Activated CD8-positive, alpha-beta memory T cell treated with anti-CD3 and anti-CD28 coated beads for 36 hours (primary cell): ENCODE results near the gene CLCN6. TPM values are rescaled to one million over a fixed set of nuclear protein-coding genes. Genes with fewer than 3 reads are reported as not detected.

Source experiments
- CTCF ChIA-PET: fragments of 350-600 bp; sonication (Branson Sonifier 250); formaldehyde crosslinking; loops from one replicate; lab custom pipeline; 2021; ENCODE audit warnings: antibody characterized with exemption; lab: Charles Lee
- POLR2A ChIA-PET: fragments of 350-600 bp; sonication (Branson Sonifier 250); formaldehyde crosslinking; loops from one replicate; lab custom pipeline; 2021; ENCODE audit warnings: antibody characterized with exemption; lab: Charles Lee
- total RNA-seq, 2 experiments: library from RNA; stranded (reverse); gene quantifications; one replicate each; pipeline ENCODE4 v1.2.3, GENCODE V29; 2021

CLCN6 gene
- total RNA-seq, 2 experiments from 2014 or later = 9.7 to 10.5 TPM

DNA sequence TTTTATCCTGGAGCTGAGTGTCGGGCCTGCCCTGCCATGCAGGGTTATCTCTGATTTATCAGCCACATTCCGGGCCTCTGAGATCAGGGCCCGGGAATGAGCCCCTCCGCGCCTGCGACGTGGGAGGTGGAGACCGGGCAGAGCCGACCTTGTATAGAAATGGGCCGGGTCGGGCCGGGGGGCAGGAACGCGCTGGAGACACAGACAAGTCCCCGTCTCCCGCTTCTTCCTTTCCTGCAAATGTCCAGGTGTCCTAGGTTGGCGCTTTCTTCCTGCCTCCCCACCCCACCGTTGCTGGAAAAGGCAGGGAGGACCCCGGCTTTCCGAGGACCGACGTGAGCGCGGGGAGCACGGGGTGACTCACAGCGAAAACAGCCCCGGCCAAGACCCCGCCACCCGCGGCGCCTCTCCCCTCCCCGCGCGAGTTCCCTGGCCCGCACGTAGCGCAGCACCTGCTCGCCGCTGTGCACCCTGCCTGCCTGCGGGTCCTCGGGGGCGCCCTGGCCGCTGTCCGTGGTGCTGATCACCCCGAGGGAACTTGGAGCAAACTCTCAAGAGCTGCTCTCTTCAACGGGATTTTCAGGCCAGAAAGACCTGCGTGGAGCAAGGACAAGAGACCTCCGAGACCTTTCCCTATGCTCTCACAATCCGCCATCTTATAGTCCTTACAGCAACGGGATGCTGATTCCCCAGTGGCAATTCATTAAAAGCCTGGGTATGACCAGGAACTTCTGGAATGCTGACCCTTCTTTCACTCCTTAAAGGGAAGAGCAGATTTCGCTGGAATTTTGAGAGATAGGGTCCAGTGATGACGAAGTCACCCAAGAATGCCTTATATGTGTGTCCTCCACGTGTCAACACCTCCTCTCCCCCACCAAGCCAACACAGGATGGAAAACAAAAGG lies 53.2 kb downstream of the CLCN6 start:
- POLR2A ChIA-PET = no interaction called here
- CTCF ChIA-PET = no interaction called here

DNA sequence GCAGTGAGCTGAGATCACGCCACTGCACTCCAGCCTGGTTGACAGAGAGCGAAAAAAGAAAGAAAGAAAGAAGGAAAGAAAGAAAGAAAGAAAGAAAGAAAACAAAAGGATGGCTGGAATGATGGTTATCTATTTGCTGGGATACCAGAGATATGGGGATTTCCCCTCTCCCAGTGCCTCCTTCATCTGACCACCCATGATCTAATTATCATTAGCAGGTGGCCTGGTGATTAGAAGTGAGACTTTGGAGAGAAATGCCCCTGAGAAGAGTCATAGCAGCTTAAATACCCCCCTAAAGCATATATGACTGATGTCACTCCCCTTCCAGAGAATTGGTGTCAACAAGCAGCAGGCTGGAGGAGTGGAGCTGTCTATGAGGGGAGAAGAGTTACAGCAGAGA lies 54.1 kb downstream of the CLCN6 start:
- ChIA-PET CTCF (no interaction called here), POLR2A (no interaction called here)

DNA sequence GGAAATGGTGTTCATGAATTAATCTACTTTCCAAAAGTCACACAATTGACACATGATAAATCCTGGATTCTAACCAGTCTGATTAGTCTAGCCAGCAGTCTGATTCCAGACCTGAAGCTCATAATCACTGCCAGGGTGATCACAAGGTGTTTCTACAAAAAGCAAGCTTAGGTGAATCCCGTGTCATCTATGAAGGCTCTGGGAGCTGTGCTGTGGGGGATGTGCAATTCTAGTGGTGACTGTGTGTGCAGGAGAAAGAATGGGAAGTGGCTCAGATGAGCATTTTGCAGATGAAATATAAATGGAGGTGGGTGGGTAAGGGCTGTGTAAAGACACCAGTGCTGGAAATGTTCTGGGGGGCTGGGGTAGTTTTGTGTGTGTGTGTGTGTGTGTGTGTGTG lies 54.6 kb downstream of the CLCN6 start:
- ChIA-PET CTCF (no interaction called here), POLR2A (no interaction called here)

- CTCF ChIA-PET = interaction anchor here (0.9 kb wide), 1 partner anchor 31 kb away, joined by 4 read pairs; no protein-coding TSS in a partner anchor
- POLR2A ChIA-PET = interaction anchor here (0.7 kb wide), 1 partner anchor 45 kb away, joined by 6 read pairs; no protein-coding TSS in a partner anchor
These were observed 56.9 kb downstream of the CLCN6 start for GRCh38 chr1:11862890-11863289.

GRCh38 chr1:11868331-11868980 lies 62.5 kb downstream of the CLCN6 start:
- ChIA-PET CTCF (no interaction called here), POLR2A (no interaction called here)

- ChIA-PET CTCF (no interaction called here), POLR2A (no interaction called here)
These were observed 63.1 kb downstream of the CLCN6 start for GRCh38 chr1:11869104-11869503.

- POLR2A ChIA-PET = no interaction called here
- CTCF ChIA-PET = no interaction called here
These were observed 63.7 kb downstream of the CLCN6 start for GRCh38 chr1:11869650-11870207.

DNA sequence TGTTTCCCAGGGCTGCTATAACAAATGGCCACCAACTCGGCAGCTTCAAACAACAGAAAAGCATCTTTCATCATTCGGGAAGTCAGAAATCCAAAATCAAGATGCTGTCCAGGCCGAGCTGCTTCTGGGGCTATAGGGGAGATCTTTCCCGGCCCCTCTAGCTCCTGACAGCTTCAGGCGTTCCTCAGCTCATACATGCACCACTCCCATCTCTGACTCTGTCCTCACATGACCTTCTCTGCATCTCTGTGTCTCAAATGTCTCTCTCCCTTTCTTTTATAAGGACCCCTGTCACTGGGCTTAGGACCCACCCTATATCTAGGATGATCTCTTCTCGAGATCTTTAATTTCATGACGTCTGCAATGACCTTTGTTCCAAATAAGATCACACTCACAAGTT lies 66.6 kb downstream of the CLCN6 start:
- ChIA-PET CTCF (interaction anchor here (0.6 kb wide), 1 partner anchor 237 kb away, joined by 3 read pairs; no protein-coding TSS in a partner anchor), POLR2A (no interaction called here)

DNA sequence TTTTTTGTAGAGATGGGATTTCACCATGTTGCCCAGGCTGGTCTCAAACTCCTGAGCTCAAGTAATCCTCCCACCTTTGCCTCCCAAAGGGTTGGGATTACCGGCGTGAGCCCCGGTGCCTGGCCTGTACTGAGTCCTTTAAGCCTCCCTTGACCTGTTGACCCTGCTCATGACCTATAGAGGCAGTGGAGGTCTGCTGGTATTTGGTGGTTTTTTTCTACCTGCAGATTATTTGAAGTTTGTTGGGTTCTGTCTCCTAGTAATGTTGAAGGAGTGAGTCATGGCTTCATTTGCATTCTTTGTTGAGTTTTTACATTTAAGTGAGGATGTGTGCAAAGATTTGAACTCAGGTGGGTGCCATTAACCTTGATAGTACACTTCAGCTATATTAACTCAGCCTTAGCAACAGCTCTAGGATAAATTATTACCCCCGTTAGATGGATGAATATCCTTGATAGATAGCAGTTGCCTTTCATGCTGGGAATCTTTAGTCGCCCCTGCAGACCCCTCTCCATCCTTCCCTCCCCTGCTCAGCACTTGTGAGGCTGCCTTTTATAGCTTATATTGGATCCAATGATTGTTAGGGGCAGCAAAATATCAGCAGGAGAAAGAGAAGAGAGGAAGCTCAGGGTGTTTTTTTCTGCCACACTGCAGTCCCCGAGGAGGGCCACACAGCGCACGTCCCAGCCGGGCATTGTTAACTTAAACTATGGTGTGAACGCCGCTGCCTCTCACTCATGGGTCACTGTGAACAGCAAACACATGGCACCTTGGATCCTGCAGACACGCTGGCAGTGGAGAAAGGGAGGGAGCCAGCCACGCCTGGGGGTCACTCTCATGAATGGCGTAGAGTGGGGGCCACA lies 67.6 kb downstream of the CLCN6 start:
- ChIA-PET CTCF (no interaction called here), POLR2A (no interaction called here)

- POLR2A ChIA-PET = no interaction called here
- CTCF ChIA-PET = no interaction called here
These were observed 68.2 kb downstream of the CLCN6 start for GRCh38 chr1:11874258-11874562.

DNA sequence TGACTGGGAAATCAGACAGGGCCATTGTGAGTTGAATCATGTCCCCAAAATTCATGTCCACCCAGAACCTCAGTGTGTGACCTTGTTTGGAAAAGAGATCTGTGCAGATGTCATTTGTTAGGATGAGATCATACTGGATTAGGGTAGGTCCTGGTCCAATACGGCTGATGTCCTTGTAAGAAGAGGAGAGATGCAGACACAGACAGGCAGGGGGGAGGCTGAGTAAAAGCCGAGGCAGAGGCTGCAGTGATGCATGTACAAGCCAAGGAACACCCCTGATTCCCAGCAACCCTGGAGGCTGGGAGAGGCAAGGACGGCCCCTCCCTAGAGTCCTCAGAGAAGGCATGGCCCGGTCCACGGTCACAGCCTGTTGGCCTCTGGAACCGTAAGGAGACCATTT lies 68.6 kb downstream of the CLCN6 start:
- ChIA-PET POLR2A (no interaction called here), CTCF (no interaction called here)

DNA sequence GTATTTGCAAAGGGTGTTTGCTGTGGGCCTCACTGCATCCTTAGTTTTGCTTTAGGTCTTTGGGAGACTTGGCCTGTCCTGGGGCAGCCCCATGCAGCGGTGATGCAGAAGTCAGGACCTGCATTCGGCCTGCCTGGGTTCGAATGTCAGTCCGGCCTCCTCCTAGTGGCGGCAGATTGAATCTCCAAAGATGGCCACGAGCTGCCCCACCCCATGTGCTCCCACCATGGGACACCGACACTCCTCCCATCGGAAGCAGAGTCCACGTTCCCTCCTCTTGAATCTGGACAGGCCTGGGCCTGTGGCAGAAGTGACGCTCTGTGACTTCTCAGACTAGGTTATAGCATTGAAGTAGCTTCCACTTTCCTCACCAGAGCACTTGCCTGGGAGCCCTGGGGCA lies 69.1 kb downstream of the CLCN6 start:
- CTCF ChIA-PET = no interaction called here
- POLR2A ChIA-PET = no interaction called here

- ChIA-PET CTCF (no interaction called here), POLR2A (no interaction called here)
These were observed 71.1 kb downstream of the CLCN6 start for GRCh38 chr1:11877074-11877473.

- CTCF ChIA-PET = no interaction called here
- POLR2A ChIA-PET = no interaction called here
These were observed 72.3 kb downstream of the CLCN6 start for GRCh38 chr1:11878081-11878890.

DNA sequence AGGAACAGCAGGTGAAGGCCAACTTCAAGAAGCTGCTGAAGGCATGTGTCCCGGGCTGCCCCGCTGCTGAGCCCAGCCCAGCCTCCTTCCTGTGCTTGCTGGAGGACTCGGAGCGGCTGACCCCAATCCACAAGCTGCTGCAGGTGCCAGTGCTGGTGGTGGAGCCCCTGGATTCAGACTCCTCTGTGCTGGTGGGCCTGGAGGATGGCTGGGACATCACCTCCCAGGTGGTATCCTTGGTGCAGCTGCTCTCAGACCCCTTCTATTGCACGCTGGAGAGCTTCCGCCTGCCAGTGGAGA lies 72.8 kb downstream of the CLCN6 start:
- ChIA-PET CTCF (no interaction called here), POLR2A (no interaction called here)

DNA sequence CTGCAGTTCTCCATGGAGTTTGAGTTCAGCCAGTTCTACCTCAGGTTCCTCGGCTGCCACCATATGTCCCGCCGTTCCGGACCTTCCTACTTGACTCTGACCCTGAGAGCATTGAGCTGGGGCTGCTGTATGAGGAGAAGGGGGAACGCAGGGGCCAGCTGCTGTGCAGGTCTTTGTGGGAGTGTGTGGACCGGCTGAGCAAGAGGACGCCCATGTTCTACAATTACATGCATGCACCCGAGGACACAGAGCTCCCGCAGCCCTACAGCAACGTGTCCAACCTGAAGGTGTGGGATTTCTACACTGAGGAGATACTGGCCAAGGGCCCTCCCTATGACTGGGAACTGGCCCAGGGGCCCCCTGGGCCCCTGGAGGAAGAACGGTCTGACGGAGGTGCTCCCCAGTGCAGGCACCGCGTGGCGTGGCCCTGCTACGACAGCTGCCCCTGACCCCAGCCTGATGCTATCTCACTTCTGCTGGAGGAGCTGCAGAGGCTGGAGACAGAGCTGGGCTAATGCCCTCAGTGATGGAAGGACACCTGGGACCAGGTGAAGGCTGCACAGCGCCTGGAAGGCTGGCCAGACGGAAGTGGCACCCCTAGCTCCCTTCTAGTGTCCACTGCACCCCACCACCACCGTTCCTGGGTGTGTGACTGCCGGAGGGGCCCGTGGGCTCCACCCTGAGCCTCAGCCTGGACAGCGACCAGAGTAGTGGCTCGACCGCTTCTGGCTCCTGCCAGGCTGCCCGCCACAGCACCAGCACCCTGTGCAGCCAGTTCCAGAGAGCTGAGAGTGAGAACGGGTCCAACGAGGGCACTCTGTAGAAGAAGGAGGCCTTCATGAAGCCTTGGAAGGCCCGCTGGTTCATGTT lies 73.6 kb downstream of the CLCN6 start:
- ChIA-PET CTCF (no interaction called here), POLR2A (no interaction called here)

DNA sequence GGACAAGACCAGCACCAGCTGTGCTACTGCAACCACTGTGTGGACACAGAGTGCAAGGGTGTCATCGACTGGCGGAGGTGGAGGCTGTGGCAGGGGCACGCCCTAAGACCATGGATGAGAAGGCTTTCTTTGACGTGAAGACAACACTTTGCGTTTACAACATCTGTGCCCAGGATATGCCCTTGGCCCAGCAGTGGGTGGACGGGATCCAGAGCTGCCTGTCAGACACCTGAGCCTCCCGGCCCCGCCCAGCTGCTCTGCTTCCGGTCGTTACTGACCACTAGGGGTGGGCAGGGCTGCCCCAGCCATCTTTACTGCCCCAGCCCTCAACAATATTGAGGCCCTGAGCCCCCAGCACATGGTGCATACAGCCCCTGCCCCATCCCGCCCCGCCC lies 74.2 kb downstream of the CLCN6 start:
- CTCF ChIA-PET = no interaction called here
- POLR2A ChIA-PET = no interaction called here
